Motor neuron (in vitro differentiated cells): Measurements from ENCODE around the gene HBEGF. TPM values are rescaled to one million over a fixed set of nuclear protein-coding genes. Genes with fewer than 3 reads are reported as not detected.

Experiments used
- ATAC-seq, 8 experiments: fragments of 200-7000 bp; cut with Tn5 transposase; replicated peaks in 6 of 8; 2 replicates each; pipeline ENCODE4 v1.8.0; 2021; ENCODE audit warnings: mild to moderate bottlenecking in 8 of 8, moderate library complexity in 8 of 8
- H3K27ac ChIP-seq, 2 donors: fragments of 250-450 bp; sonication (Bioruptor Pico); 2 replicates each; pipeline ENCODE4 v1.9.0; 2021; ENCODE audit warnings: antibody characterized with exemption in 2 of 2, mild to moderate bottlenecking in 2 of 2, moderate library complexity in 1 of 2
- H3K4me1 ChIP-seq, 2 donors: fragments of 250-450 bp; sonication (Bioruptor Pico); replicated peaks in 1 of 2; 2 replicates each; pipeline ENCODE4 v1.6.1; 2021; ENCODE audit warnings: antibody characterized with exemption in 2 of 2, mild to moderate bottlenecking in 2 of 2, moderate library complexity in 1 of 2
- H3K4me3 ChIP-seq, 5 donors: fragments of 250-450 bp; sonication (Bioruptor Pico); 2 replicates each; pipeline ENCODE4 v1.9.0; 2021; ENCODE audit warnings: antibody characterized with exemption in 5 of 5, mild to moderate bottlenecking in 5 of 5, moderate library complexity in 4 of 5
- WGBS, 10 experiments: fragments of 450-650 bp; shearing (Covaris generic); methylation state at CpG; one replicate each; pipeline ENCODE4 v1.0.0; 2022; 5-methylcytosine and 5-hydroxymethylcytosine counted together
- in situ Hi-C, 9 experiments: fragments of 400-800 bp; cut with MboI; loops; one replicate each; pipeline ENCODE4 v1.15.0; 2021; ENCODE audit warnings: low sequenced_read_pairs in 9 of 9, low pct_unique_long_range_greater_than_20kb in 2 of 9; ENCODE audit not compliant: unreplicated experiment in 9 of 9
- total RNA-seq, 8 experiments: library from RNA; unstranded; fragments of 300-600 nt; gene quantifications; 2 replicates each; pipeline versions ENCODE4 v1.2.3 to v1.2.4, GENCODE V29; 2022

Gene HBEGF
- total RNA-seq, 8 experiments from 2014 or later = 0.54 to 36.0 (median 1.9) TPM

DNA sequence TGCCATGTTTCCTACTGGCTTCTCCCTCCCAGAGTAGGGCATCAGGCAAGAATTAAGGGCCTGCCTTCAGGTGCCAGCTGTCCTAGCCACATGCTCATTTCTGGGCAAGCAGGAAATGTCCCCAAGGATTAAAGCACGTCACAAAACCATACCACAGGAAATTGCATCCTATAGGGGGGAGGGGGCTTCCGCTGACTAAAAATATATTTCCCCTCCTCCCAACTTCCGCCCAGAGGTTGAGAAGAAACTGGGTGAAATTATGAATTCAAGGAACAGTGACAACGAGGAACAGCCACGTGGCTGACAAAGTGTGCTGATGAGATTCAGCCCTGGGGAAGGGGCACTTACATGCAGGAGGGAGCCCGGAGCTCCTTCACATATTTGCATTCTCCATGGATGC lies 4.1 kb downstream of the HBEGF start:
- Histone ChIP-seq H3K4me1 (peaks cover 0 to 6% of the 10 kb centered on the region in 2 donors), H3K27ac (no peak overlapping the region), H3K4me3 (no peak overlapping the region)
- ATAC-seq = no peak
- in situ Hi-C loops = no loop called here
- WGBS, 10 experiments = 60 to 100% (median 75%) methylated on average over 1 to 6 of the region's 6 CpGs; no CpG with 5 or more reads in 1 of the 10 experiments

DNA sequence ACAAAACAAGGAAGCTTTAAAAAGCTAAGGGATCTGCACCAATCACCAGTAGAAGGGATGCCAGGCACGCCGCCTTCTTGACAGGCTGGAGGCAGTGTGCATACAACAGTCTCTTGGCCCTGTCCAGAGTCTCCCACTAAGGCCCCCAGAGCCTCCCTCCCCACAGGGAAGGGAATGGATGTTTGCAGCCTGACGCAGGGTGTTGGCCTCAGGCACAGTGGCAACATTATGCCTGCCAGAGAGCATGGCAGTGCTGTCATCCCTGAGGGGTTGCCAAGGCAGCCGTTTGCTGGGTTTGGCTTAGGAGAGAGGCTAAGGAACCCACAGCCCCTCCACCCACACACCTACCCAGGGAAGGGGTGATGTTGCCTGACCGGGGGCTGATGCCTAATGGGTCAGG lies 4.8 kb downstream of the HBEGF start:
- in situ Hi-C loops = no loop called here
- WGBS, 10 experiments = 64 to 92% methylated on average over 2 to 3 of the region's 5 CpGs; no CpG with 5 or more reads in 8 of the 10 experiments

GRCh38 chr5:140340605-140341121 lies 5.7 kb downstream of the HBEGF start:
- ATAC-seq = no peak
- in situ Hi-C loops = no loop called here

More for the DNA sequence above, 4.8 kb downstream of the HBEGF start:
- peak in 1 of 8 experiments; percentile 67 for ATAC-seq
- H3K4me1 ChIP-seq = peaks cover 0 to 4% of the 10 kb centered on the region in 2 donors
- H3K27ac ChIP-seq = no peak overlapping the region
- no peak overlapping the region for H3K4me3 ChIP-seq

DNA sequence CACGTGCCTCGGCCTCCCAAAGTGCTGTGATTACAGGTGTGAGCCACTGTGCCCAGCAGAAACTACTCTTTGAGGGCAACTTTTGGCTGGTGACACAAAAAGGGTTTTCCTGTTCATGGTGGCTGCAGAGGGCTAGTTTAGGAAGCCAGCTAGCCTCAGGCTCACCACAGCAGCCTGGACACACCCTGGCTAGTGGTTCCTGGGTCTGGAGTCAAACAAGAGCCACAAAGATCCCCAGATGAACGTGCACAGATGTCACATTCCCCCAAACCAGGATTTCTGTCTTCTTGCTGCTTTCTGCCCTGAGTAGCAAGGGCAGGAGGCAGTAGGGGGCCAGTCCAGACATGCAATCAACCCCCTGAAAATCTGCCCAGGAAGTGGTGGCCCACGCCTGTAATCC lies 6.8 kb downstream of the HBEGF start:
- Histone ChIP-seq H3K27ac (no peak overlapping the region), H3K4me1 (no peaks in the 10 kb centered on the region), H3K4me3 (no peak overlapping the region)
- ATAC-seq = no peak
- in situ Hi-C loops = no loop called here
- 0 to 100% (median 64%) methylated on average over 1 to 3 of the region's 4 CpGs; no CpG with 5 or more reads in 5 of the 10 experiments for WGBS, 10 experiments

More at GRCh38 chr5:140340605-140341121, 5.7 kb downstream of the HBEGF start:
- Histone ChIP-seq H3K4me1 (peaks cover 0 to 2% of the 10 kb centered on the region in 2 donors), H3K27ac (no peak overlapping the region), H3K4me3 (no peak overlapping the region)

GRCh38 chr5:140338908-140339307 lies 7.5 kb downstream of the HBEGF start:
- no peaks in the 10 kb centered on the region for H3K4me1 ChIP-seq
- no peak overlapping the region for H3K4me3 ChIP-seq
- ATAC-seq = no peak
- 67 to 100% (median 100%) methylated on average over 1 to 2 of the region's 2 CpGs; no CpG with 5 or more reads in 4 of the 10 experiments for WGBS, 10 experiments
- H3K27ac ChIP-seq = no peak overlapping the region
- in situ Hi-C loops = no loop called here

GRCh38 chr5:140338336-140338735 lies 8.1 kb downstream of the HBEGF start:
- no peaks in the 10 kb centered on the region for H3K4me1 ChIP-seq
- in situ Hi-C loops = no loop called here
- H3K4me3 ChIP-seq = no peak overlapping the region
- 40 to 83% (median 63%) methylated on average over 1 to 3 of the region's 3 CpGs; no CpG with 5 or more reads in 3 of the 10 experiments for WGBS, 10 experiments
- ATAC-seq = no peak
- H3K27ac ChIP-seq = no peak overlapping the region

DNA sequence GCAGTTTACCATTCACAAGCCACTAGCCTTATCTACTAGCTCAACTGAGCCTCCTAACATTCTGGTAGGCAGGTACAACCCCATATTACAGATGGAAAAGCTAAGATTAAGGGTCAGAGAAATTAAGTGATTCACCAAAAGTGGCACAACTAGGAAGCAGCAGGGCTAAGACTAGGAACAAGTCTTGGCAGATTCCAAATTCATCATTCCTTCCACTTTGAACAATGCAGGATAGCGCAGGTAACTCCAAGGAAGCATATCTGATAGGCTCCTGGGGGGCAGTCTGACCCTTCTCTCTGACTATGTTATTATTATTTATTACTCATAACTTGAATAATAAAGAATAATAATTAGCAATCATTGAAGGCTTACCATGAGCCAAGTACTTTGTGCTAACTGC lies 8.5 kb downstream of the HBEGF start:
- ATAC-seq = no peak
- WGBS, 10 experiments = 67 to 100% (median 100%) methylated on average over 1 of the region's 1 CpG; no CpG with 5 or more reads in 4 of the 10 experiments
- in situ Hi-C loops = no loop called here
- no peaks in the 10 kb centered on the region for H3K4me1 ChIP-seq
- H3K27ac ChIP-seq = no peak overlapping the region
- H3K4me3 ChIP-seq = no peak overlapping the region

DNA sequence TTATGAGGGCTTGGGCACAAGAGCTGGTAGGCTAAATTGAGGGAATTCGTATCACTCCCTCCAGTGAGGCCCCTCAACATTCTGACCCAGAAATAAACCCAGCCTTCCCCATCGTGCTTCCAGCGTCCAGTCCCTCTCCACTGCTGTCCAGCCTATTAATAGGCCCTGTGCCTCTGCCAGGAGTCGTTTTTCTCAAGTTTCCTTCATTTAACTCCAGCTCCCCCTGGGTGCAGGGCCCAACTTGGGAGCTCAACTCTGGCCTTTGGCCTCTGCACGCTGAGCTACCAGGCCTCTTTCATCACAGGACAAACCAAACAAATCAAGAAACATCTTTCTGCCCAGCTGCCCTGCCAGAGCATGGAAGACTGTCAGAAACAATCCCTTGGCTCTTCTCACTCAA lies 10.0 kb downstream of the HBEGF start:
- ATAC-seq = no peak
- Histone ChIP-seq H3K27ac (no peak overlapping the region), H3K4me3 (no peak overlapping the region), H3K4me1 (no peaks in the 10 kb centered on the region)
- in situ Hi-C loops = no loop called here
- 0 to 100% (median 60%) methylated on average over 1 to 4 of the region's 5 CpGs; no CpG with 5 or more reads in 1 of the 10 experiments for WGBS, 10 experiments

DNA sequence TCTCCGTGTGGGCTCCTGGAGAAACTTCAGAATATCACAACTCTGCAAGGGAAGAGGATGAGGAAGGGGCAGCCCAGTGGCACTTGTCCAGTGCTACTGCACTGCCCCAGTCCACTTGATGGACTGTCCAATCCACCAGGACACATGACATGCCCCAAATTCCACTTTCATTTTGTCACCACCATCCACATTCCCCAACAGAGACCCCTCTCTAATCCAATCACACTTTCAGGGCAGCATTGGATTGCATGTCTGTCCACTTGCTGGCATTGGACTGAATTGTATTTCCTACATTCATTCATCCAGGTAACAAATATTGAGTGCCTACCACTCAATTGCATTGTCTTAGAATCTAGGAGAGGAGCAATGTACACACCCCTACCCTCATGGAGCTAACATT lies 14.8 kb downstream of the HBEGF start:
- no peak for ATAC-seq
- in situ Hi-C loops = no loop called here
- H3K27ac ChIP-seq = no peak overlapping the region
- H3K4me1 ChIP-seq = peaks cover 0 to 5% of the 10 kb centered on the region in 2 donors
- 80 to 100% methylated on average over 1 of the region's 1 CpG; no CpG with 5 or more reads in 8 of the 10 experiments for WGBS, 10 experiments
- H3K4me3 ChIP-seq = no peak overlapping the region

DNA sequence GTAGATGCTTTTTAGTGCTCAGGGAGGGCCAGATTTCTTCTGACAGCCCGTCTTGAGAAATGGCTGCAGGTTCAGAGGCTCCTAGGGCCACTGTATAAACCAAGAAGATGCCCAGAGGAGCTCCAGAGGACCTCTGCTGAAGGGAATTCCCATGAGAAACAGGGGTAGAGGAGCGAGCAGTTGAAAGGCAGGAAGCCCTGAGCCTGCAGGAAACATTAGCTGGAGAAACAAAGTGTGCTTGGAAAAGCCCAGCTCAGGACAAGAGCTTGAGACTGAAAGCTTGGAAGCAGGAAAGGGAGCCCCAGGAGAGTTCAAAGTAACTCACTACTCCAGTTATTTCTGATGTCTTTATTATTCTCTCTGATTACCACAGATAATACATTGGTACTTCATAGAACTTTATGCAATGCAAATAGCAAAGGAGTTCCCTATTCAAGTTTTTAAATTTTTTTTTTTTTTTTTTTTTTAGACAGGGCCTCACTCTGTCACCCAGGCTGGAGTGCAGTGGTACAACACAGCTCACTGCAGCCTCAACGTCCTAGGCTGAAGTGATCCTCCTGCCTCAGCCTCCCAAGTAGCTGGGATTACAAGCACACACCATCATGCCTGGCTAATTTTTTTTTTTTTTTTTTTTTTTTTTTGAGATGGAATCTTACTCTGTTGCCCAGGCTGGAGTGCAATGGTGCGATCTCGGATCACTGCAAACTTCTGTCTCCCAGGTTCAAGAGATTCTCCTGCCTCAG lies 16.5 kb downstream of the HBEGF start:
- Histone ChIP-seq H3K4me1 (peaks cover 0 to 5% of the 10 kb centered on the region in 2 donors), H3K4me3 (no peak overlapping the region), H3K27ac (no peak overlapping the region)
- 0 to 70% (median 58%) methylated on average over 1 to 5 of the region's 5 CpGs for WGBS, 10 experiments
- peak in 3 of 8 experiments; percentile 26 to 54 (median 37) for ATAC-seq
- in situ Hi-C loops = no loop called here

DNA sequence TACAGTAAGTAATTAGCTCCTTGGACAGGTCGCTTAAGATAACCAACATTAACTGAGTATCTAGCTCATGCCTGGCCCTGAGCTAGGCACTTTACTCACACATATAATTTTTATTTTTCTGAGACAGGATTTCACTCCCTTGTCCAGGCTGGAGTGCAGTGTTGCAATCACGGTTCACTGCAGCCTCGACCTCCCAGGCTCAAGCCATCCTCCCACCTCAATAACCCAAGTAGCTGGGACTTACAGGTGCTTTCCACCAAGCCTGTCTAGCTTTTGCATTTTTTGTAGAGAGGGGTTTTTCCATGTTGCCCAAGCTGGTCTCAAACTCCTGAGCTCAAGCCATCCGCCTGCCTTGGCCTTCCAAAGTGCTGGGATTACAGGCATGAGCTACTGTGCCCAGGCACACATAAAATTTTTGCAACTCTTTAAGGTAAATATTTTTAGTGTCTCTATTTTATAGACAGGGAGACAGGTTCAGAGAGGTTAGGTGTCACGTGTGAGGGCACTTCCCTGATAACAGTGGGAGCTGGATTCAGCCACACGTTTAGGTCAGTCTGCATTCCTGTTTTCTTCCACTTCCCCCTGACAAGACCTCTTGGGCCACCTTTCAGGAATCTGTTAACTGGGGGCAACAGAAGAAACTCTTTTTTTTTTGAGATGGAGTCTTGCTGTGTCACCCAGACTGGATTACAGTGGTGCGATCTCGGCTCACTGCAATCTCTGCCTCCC lies 18.2 kb downstream of the HBEGF start:
- Histone ChIP-seq H3K4me3 (no peak overlapping the region), H3K4me1 (peaks cover 0 to 5% of the 10 kb centered on the region in 2 donors), H3K27ac (no peak overlapping the region)
- WGBS, 10 experiments = 43 to 89% (median 74%) methylated on average over 3 to 8 of the region's 8 CpGs; no CpG with 5 or more reads in 3 of the 10 experiments
- in situ Hi-C loops = no loop called here
- ATAC-seq = no peak

GRCh38 chr5:140327589-140327988 lies 18.8 kb downstream of the HBEGF start:
- in situ Hi-C loops = no loop called here

GRCh38 chr5:140325486-140325885 lies 20.9 kb downstream of the HBEGF start:
- in situ Hi-C loops = no loop called here

More at GRCh38 chr5:140327589-140327988, 18.8 kb downstream of the HBEGF start:
- Histone ChIP-seq H3K4me3 (no peak overlapping the region), H3K4me1 (peaks cover 0 to 8% of the 10 kb centered on the region in 2 donors), H3K27ac (no peak overlapping the region)
- 0 to 60% (median 43%) methylated on average over 1 to 2 of the region's 2 CpGs; no CpG with 5 or more reads in 3 of the 10 experiments for WGBS, 10 experiments
- ATAC-seq = peak in 2 of 8 experiments; percentile 21 to 79

More at GRCh38 chr5:140325486-140325885, 20.9 kb downstream of the HBEGF start:
- no peak for ATAC-seq
- Histone ChIP-seq H3K4me1 (peaks cover 0 to 8% of the 10 kb centered on the region in 2 donors), H3K27ac (no peak overlapping the region), H3K4me3 (no peak overlapping the region)
- WGBS, 10 experiments = 65 to 100% (median 90%) methylated on average over 1 to 3 of the region's 3 CpGs; no CpG with 5 or more reads in 3 of the 10 experiments
